Tibial nerve (tissue), 4 donors: Measurements from ENCODE around the gene PARP3. TPM values are rescaled to one million over a fixed set of nuclear protein-coding genes. Genes with fewer than 3 reads are reported as not detected.

Source experiments
- DNase-seq, 2 donors: peaks; one replicate each; pipeline ENCODE4 v3.0.0-alpha.2; 2019; ENCODE audit warnings: low spot score in 2 of 2
- H3K27ac ChIP-seq, 4 donors: fragments of 200-600 bp; sonication (generic) in 3 of 4; one replicate each; pipeline ENCODE4 v1.5.1; 2017 to 2019; ENCODE audit warnings: mild to moderate bottlenecking in 1 of 4
- H3K27me3 ChIP-seq, 2 donors: fragments of 200-600 bp; sonication (generic) in 1 of 2; one replicate each; pipeline versions ENCODE4 v1.5.1 to v1.6.0; 2017 to 2019
- H3K36me3 ChIP-seq, 3 donors: fragments of 200-600 bp; sonication (generic); one replicate each; pipeline ENCODE4 v1.5.1; 2018 to 2019
- H3K4me1 ChIP-seq, 4 donors: fragments of 200-600 bp; sonication (generic) in 3 of 4; one replicate each; pipeline ENCODE4 v1.5.1; 2017 to 2019
- H3K4me3 ChIP-seq, 4 donors: fragments of 200-600 bp; sonication (generic) in 3 of 4; one replicate each; pipeline ENCODE4 v1.5.1; 2017 to 2019; ENCODE audit warnings: mild to moderate bottlenecking in 1 of 4, moderate library complexity in 1 of 4
- H3K9me3 ChIP-seq, 4 donors: fragments of 200-600 bp; sonication (generic) in 3 of 4; one replicate each; pipeline ENCODE4 v1.5.1; 2017 to 2019
- EP300 ChIP-seq, 2 donors: sonication (generic); formaldehyde crosslinking; IDR thresholded peaks; one replicate each; pipeline ENCODE4 v1.6.1; 2017; ENCODE audit warnings: antibody characterized with exemption in 2 of 2, mild to moderate bottlenecking in 1 of 2
- POLR2A ChIP-seq, 2 donors: fragments of 450-650 bp; IDR thresholded peaks; one replicate each; pipeline ENCODE4 v1.6.1; 2017; ENCODE audit warnings: antibody characterized with exemption in 2 of 2, mild to moderate bottlenecking in 2 of 2, moderate library complexity in 2 of 2
- WGBS, 2 donors: methylation state at CpG; one replicate each; pipeline ENCODE4 v1.1.5; 2018; 5-methylcytosine and 5-hydroxymethylcytosine counted together
- total RNA-seq, 4 donors: library from RNA; depleted of rRNA; stranded (reverse); fragments of >200 nt; gene quantifications; one replicate each; pipeline ENCODE4 v1.1.0, GENCODE V29; 2016
- TF ChIP-seq, protein P1 (sequence below), 5 experiments: fragments of 200-600 bp in 3 of 5; fragments of 450-650 bp in 2 of 5; sonication (generic) in 3 of 5; IDR thresholded peaks; one replicate each; pipeline ENCODE4 v1.5.1; 2016 to 2019; ENCODE audit warnings: antibody characterized with exemption in 5 of 5, mild to moderate bottlenecking in 3 of 5, moderate library complexity in 2 of 5

The PARP3 gene
- total RNA-seq, 4 donors from 2014 or later, result 19.9 to 55.9 (median 40.6) TPM

- Histone ChIP-seq H3K9me3 (peaks cover 0 to 24% (median 0%) of the 10 kb centered on the region in 4 donors), H3K27ac (no peak overlapping the region), H3K27me3 (no peaks in the 10 kb centered on the region), H3K36me3 (no peaks in the 10 kb centered on the region), H3K4me3 (no peak overlapping the region), H3K4me1 (no peaks in the 10 kb centered on the region)
- no peak for DNase-seq
- WGBS, 2 donors, result 80 to 83% methylated on average over 2 of the region's 2 CpGs
- TF ChIP-seq, protein P1, sequence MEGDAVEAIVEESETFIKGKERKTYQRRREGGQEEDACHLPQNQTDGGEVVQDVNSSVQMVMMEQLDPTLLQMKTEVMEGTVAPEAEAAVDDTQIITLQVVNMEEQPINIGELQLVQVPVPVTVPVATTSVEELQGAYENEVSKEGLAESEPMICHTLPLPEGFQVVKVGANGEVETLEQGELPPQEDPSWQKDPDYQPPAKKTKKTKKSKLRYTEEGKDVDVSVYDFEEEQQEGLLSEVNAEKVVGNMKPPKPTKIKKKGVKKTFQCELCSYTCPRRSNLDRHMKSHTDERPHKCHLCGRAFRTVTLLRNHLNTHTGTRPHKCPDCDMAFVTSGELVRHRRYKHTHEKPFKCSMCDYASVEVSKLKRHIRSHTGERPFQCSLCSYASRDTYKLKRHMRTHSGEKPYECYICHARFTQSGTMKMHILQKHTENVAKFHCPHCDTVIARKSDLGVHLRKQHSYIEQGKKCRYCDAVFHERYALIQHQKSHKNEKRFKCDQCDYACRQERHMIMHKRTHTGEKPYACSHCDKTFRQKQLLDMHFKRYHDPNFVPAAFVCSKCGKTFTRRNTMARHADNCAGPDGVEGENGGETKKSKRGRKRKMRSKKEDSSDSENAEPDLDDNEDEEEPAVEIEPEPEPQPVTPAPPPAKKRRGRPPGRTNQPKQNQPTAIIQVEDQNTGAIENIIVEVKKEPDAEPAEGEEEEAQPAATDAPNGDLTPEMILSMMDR (IDR thresholded peaks at IDR 0.05), result no peak
- TF ChIP-seq EP300 (IDR thresholded peaks at IDR 0.05) (no peak), POLR2A (IDR thresholded peaks at IDR 0.05) (no peak)
These were observed 37.9 kb upstream of the PARP3 start for GRCh38 chr3:51904034-51904823.

- 75 to 81% methylated on average over 4 of the region's 4 CpGs for WGBS, 2 donors
- H3K9me3 ChIP-seq, result peaks cover 0 to 39% (median 0%) of the 10 kb centered on the region in 4 donors
- TF ChIP-seq, protein P1 (IDR thresholded peaks at IDR 0.05), result no peak
- TF ChIP-seq EP300 (IDR thresholded peaks at IDR 0.05), result no peak
- no peak for TF ChIP-seq POLR2A (IDR thresholded peaks at IDR 0.05)
- no peaks in the 10 kb centered on the region for H3K27me3 ChIP-seq
- no peaks in the 10 kb centered on the region for H3K4me1 ChIP-seq
- DNase-seq, result no peak
- H3K27ac ChIP-seq, result no peak overlapping the region
- H3K36me3 ChIP-seq, result no peaks in the 10 kb centered on the region
- H3K4me3 ChIP-seq, result no peak overlapping the region
These were observed 34.1 kb upstream of the PARP3 start for GRCh38 chr3:51908026-51908425.

- H3K36me3 ChIP-seq, result no peaks in the 10 kb centered on the region
- H3K27me3 ChIP-seq, result no peaks in the 10 kb centered on the region
- TF ChIP-seq, protein P1 (IDR thresholded peaks at IDR 0.05), result no peak
- TF ChIP-seq POLR2A (IDR thresholded peaks at IDR 0.05), result no peak
- no peak for TF ChIP-seq EP300 (IDR thresholded peaks at IDR 0.05)
- no peaks in the 10 kb centered on the region for H3K4me1 ChIP-seq
- 32 to 43% methylated on average over 5 of the region's 5 CpGs for WGBS, 2 donors
- no peak for DNase-seq
- H3K27ac ChIP-seq, result no peak overlapping the region
- H3K9me3 ChIP-seq, result no peaks in the 10 kb centered on the region
- no peak overlapping the region for H3K4me3 ChIP-seq
These were observed 25.7 kb upstream of the PARP3 start for GRCh38 chr3:51916418-51916817.

DNA sequence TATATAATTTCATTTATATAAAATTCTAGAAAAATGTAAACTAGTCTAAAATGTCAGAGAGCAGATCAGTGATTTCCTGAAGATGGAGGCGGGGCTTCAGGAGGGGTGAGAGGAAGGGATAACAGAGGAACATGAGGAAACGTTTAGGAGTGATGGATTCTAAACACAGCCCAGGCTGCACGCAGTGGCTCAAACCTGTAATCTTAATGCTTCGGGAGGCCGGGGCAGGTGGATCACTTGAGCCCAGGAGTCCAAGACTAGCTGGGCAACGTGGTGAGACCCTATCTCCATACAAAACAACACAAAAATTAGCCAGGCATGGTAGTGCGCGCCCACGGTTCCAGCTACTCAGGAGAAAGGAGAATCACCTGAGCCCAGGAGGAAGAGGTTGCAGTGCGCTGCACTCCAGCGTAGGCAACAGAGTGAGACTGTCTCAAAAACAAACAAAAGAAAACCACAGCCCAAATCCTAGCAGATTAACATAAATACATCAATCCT is 21.0 kb upstream of the PARP3 start:
- Histone ChIP-seq H3K27ac (no peak overlapping the region), H3K36me3 (no peaks in the 10 kb centered on the region), H3K4me1 (no peaks in the 10 kb centered on the region), H3K4me3 (no peak overlapping the region), H3K27me3 (no peaks in the 10 kb centered on the region), H3K9me3 (no peaks in the 10 kb centered on the region)
- TF ChIP-seq EP300 (IDR thresholded peaks at IDR 0.05) (no peak), POLR2A (IDR thresholded peaks at IDR 0.05) (no peak)
- TF ChIP-seq, protein P1 (IDR thresholded peaks at IDR 0.05), result no peak
- no peak for DNase-seq
- 75% methylated on average over 11 of the region's 11 CpGs for WGBS, 2 donors
